AML-193 (cell line): Measurements from ENCODE around the gene RTN4R.
A peak's percentile ranks its signal among the peaks of the same experiment; 100 is the strongest.

Source experiments
- DNase-seq, 2 experiments: peaks; one replicate each; lab custom pipeline; 2025; lab: John Stamatoyannopoulos, UW

The RTN4R gene

GRCh38 chr22:20242393-20243175, 25.5 kb downstream of the RTN4R start:
- no peak for DNase-seq

- DNase-seq: no peak
Measured at GRCh38 chr22:20241579-20242392, 26.3 kb downstream of the RTN4R start.

GRCh38 chr22:20240900-20241299, 27.2 kb downstream of the RTN4R start:
- no peak for DNase-seq

GRCh38 chr22:20240447-20240764, 27.7 kb downstream of the RTN4R start:
- no peak for DNase-seq

GRCh38 chr22:20239676-20240446, 28.3 kb downstream of the RTN4R start:
- no peak for DNase-seq

- no peak for DNase-seq
Measured at GRCh38 chr22:20238901-20239675, 29.0 kb downstream of the RTN4R start.

GRCh38 chr22:20238536-20238900, 29.6 kb downstream of the RTN4R start:
- peak in 1 of 2 experiments; percentile 1 for DNase-seq

- no peak for DNase-seq
Measured at GRCh38 chr22:20237480-20238440, 30.4 kb downstream of the RTN4R start.

GRCh38 chr22:20236052-20236717, 31.9 kb downstream of the RTN4R start:
- DNase-seq: no peak

GRCh38 chr22:20235389-20235991, 32.6 kb downstream of the RTN4R start:
- DNase-seq: no peak

GRCh38 chr22:20234760-20235388, 33.2 kb downstream of the RTN4R start:
- DNase-seq: no peak

- DNase-seq: no peak
Measured at GRCh38 chr22:20234314-20234682, 33.8 kb downstream of the RTN4R start.

GRCh38 chr22:20233351-20234313, 34.5 kb downstream of the RTN4R start:
- DNase-seq: no peak

GRCh38 chr22:20232781-20233180, 35.3 kb downstream of the RTN4R start:
- no peak for DNase-seq

GRCh38 chr22:20232237-20232598, 35.9 kb downstream of the RTN4R start:
- no peak for DNase-seq

- no peak for DNase-seq
Measured at GRCh38 chr22:20231514-20232236, 36.4 kb downstream of the RTN4R start.

- no peak for DNase-seq
Measured at GRCh38 chr22:20230777-20231420, 37.2 kb downstream of the RTN4R start.
